Upper lobe of left lung (tissue), 6 donors: ENCODE data around the gene SMG5. TPM values are rescaled to one million over a fixed set of nuclear protein-coding genes. Genes with fewer than 3 reads are reported as not detected.
A peak's percentile ranks its signal among the peaks of the same experiment; 100 is the strongest.

Experiments used
- ATAC-seq, 2 donors: fragments of 200-7000 bp; cut with Tn5 transposase; one replicate each; pipeline ENCODE4 v1.9.1; 2022; ENCODE audit warnings: mild to moderate bottlenecking in 2 of 2, moderate library complexity in 2 of 2; ENCODE audit not compliant: low FRiP score in 2 of 2
- DNase-seq, 2 donors: peaks; one replicate each; pipeline ENCODE4 v3.0.0-alpha.2; 2019 to 2020
- H3K27ac ChIP-seq, 4 donors: fragments of 200-600 bp; sonication (generic); one replicate each; pipeline ENCODE4 v1.5.1; 2016 to 2019
- H3K27me3 ChIP-seq, 4 donors: fragments of 200-600 bp; sonication (generic); one replicate each; pipeline ENCODE4 v1.5.1; 2017 to 2019
- H3K36me3 ChIP-seq, 4 donors: fragments of 200-600 bp; sonication (generic); one replicate each; pipeline ENCODE4 v1.5.1; 2016 to 2019
- H3K4me1 ChIP-seq, 4 donors: fragments of 200-600 bp; sonication (generic); one replicate each; pipeline ENCODE4 v1.5.1; 2018 to 2019
- H3K4me3 ChIP-seq, 4 donors: fragments of 200-600 bp; sonication (generic); one replicate each; pipeline ENCODE4 v1.5.1; 2017 to 2019; ENCODE audit warnings: mild to moderate bottlenecking in 2 of 4, moderate library complexity in 1 of 4
- H3K9me3 ChIP-seq, 4 donors: fragments of 200-600 bp; sonication (generic); one replicate each; pipeline ENCODE4 v1.5.1; 2018 to 2019
- EP300 ChIP-seq, 4 donors: sonication (generic); formaldehyde crosslinking; IDR thresholded peaks; one replicate each; pipeline ENCODE4 v1.5.1; 2017; ENCODE audit warnings: antibody characterized with exemption in 4 of 4, control low read depth in 2 of 4
- POLR2A ChIP-seq, 4 donors: fragments of 450-650 bp; IDR thresholded peaks; one replicate each; pipeline ENCODE4 v1.5.1; 2016 to 2017; ENCODE audit warnings: antibody characterized with exemption in 4 of 4, mild to moderate bottlenecking in 2 of 4
- POLR2AphosphoS5 ChIP-seq, 2 donors: sonication (generic); formaldehyde crosslinking; IDR thresholded peaks; one replicate each; pipeline ENCODE4 v1.5.1; 2017; ENCODE audit warnings: antibody characterized with exemption in 2 of 2
- WGBS, 2 donors: methylation state at CpG; one replicate each; pipeline ENCODE4 v1.1.5; 2017 to 2018; 5-methylcytosine and 5-hydroxymethylcytosine counted together
- total RNA-seq, 6 donors: library from RNA; depleted of rRNA in 4 of 6; stranded (reverse); fragments of >200 nt in 4 of 6; gene quantifications; one replicate each; pipeline versions ENCODE4 v1.1.0 to v1.2.1, GENCODE V29; 2016 to 2021
- TF ChIP-seq, protein P1 (sequence below), 6 experiments: fragments of 450-650 bp in 4 of 6; fragments of 200-600 bp in 2 of 6; sonication (generic) in 2 of 6; IDR thresholded peaks; one replicate each; pipeline ENCODE4 v1.5.1; 2016 to 2019; ENCODE audit warnings: antibody characterized with exemption in 6 of 6
- donor health status: DM: no; HTN: no; CAD: no; lungs with moderate emphysema.
- donor health status: DM: no; HTN: yes; CAD: no; lungs with severe emphysema.

The SMG5 gene
- total RNA-seq, 6 donors from 2014 or later = 52.3 to 136 (median 69.1) TPM

- Histone ChIP-seq H3K9me3 (no peaks in the 10 kb centered on the region), H3K27ac (peak within 1 kb of the TSS; percentile 21 to 85 (median 60)), H3K4me1 (peaks cover 11 to 41% (median 24%) of the 10 kb centered on the region in 4 donors), H3K27me3 (no peaks in the 10 kb centered on the region), H3K36me3 (peaks cover 0 to 13% (median 5%) of the 10 kb centered on the region in 4 donors), H3K4me3 (peak within 1 kb of the TSS; percentile 43 to 87 (median 76))
- peak; percentile 71 to 73 for DNase-seq
- TF ChIP-seq POLR2A (IDR thresholded peaks at IDR 0.05) = peak in 1 of 4 donors; percentile 60
- no peak for TF ChIP-seq EP300 (IDR thresholded peaks at IDR 0.05)
- TF ChIP-seq POLR2AphosphoS5 (IDR thresholded peaks at IDR 0.05) = peak in 1 of 2 donors; percentile 22
- ATAC-seq = peak; percentile 61 to 71
- 1 to 2% methylated on average over 17 of the region's 17 CpGs for WGBS, 2 donors
Measured at GRCh38 chr1:156295391-156295947, 12.8 kb upstream of the SMG5 start, which contains the start of gene GLMP. GLMP (minus strand) TSS chr1:156295679; CDS start chr1:156295645, 34 bp downstream.

- ATAC-seq = no peak
- peaks cover 11 to 41% (median 25%) of the 10 kb centered on the region in 4 donors for H3K4me1 ChIP-seq
- peaks cover 0 to 13% (median 6%) of the 10 kb centered on the region in 4 donors for H3K36me3 ChIP-seq
- H3K9me3 ChIP-seq = no peaks in the 10 kb centered on the region
- no peak for DNase-seq
- no peak overlapping the region for H3K27ac ChIP-seq
- no peaks in the 10 kb centered on the region for H3K27me3 ChIP-seq
- no peak overlapping the region for H3K4me3 ChIP-seq
- WGBS, 2 donors = 91 to 94% methylated on average over 9 of the region's 9 CpGs
- TF ChIP-seq POLR2A (IDR thresholded peaks at IDR 0.05) = no peak
- TF ChIP-seq EP300 (IDR thresholded peaks at IDR 0.05) = no peak
- TF ChIP-seq POLR2AphosphoS5 (IDR thresholded peaks at IDR 0.05) = no peak
- TF ChIP-seq, protein P1, sequence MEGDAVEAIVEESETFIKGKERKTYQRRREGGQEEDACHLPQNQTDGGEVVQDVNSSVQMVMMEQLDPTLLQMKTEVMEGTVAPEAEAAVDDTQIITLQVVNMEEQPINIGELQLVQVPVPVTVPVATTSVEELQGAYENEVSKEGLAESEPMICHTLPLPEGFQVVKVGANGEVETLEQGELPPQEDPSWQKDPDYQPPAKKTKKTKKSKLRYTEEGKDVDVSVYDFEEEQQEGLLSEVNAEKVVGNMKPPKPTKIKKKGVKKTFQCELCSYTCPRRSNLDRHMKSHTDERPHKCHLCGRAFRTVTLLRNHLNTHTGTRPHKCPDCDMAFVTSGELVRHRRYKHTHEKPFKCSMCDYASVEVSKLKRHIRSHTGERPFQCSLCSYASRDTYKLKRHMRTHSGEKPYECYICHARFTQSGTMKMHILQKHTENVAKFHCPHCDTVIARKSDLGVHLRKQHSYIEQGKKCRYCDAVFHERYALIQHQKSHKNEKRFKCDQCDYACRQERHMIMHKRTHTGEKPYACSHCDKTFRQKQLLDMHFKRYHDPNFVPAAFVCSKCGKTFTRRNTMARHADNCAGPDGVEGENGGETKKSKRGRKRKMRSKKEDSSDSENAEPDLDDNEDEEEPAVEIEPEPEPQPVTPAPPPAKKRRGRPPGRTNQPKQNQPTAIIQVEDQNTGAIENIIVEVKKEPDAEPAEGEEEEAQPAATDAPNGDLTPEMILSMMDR (IDR thresholded peaks at IDR 0.05) = no peak
Measured at GRCh38 chr1:156293895-156294294, 11.3 kb upstream of the SMG5 start.

DNA sequence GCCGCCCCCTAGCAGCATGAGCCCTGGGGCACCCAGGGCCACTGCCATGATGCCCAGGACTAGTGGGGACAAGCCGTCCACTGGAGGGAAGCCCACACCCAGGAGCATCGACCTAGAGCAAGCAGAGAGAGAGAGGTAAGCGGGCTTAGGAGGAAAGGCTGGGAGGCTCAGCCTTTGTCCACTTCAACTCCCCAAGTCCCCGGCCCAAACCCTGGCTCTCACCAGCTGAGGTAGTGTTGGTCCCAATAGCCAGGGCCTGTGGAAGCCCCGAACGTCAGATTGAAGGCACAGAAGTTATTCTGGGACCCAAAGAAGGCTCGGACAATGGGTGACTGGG lies 10.4 kb upstream of the SMG5 start:
- WGBS, 2 donors = 93 to 95% methylated on average over 8 of the region's 8 CpGs
- DNase-seq = no peak
- Histone ChIP-seq H3K27me3 (no peaks in the 10 kb centered on the region), H3K4me3 (no peak overlapping the region), H3K4me1 (peaks cover 11 to 41% (median 25%) of the 10 kb centered on the region in 4 donors), H3K9me3 (no peaks in the 10 kb centered on the region), H3K27ac (no peak overlapping the region), H3K36me3 (peaks cover 0 to 17% (median 6%) of the 10 kb centered on the region in 4 donors)
- TF ChIP-seq, protein P1 (IDR thresholded peaks at IDR 0.05) = no peak
- no peak for TF ChIP-seq POLR2A (IDR thresholded peaks at IDR 0.05)
- no peak for TF ChIP-seq POLR2AphosphoS5 (IDR thresholded peaks at IDR 0.05)
- no peak for TF ChIP-seq EP300 (IDR thresholded peaks at IDR 0.05)
- no peak for ATAC-seq

GRCh38 chr1:156291226-156292061 lies 8.8 kb upstream of the SMG5 start:
- 14 to 29% methylated on average over 13 to 34 of the region's 37 CpGs for WGBS, 2 donors
- peaks cover 0 to 17% (median 6%) of the 10 kb centered on the region in 4 donors for H3K36me3 ChIP-seq
- H3K4me1 ChIP-seq = peaks cover 11 to 41% (median 25%) of the 10 kb centered on the region in 4 donors
- no peaks in the 10 kb centered on the region for H3K9me3 ChIP-seq
- peak; percentile 94 to 95 for DNase-seq
- H3K4me3 ChIP-seq = peak overlapping the region; percentile 27 to 52 (median 43)
- ATAC-seq = peak; percentile 91 to 97
- peak overlapping the region; percentile 45 to 81 (median 75) for H3K27ac ChIP-seq
- TF ChIP-seq POLR2AphosphoS5 (IDR thresholded peaks at IDR 0.05) (peak in 1 of 2 donors; percentile 57), EP300 (IDR thresholded peaks at IDR 0.05) (no peak), POLR2A (IDR thresholded peaks at IDR 0.05) (peak in 2 of 4 donors; percentile 27 to 53)
- TF ChIP-seq, protein P1 (IDR thresholded peaks at IDR 0.05) = no peak
- H3K27me3 ChIP-seq = no peaks in the 10 kb centered on the region

DNA sequence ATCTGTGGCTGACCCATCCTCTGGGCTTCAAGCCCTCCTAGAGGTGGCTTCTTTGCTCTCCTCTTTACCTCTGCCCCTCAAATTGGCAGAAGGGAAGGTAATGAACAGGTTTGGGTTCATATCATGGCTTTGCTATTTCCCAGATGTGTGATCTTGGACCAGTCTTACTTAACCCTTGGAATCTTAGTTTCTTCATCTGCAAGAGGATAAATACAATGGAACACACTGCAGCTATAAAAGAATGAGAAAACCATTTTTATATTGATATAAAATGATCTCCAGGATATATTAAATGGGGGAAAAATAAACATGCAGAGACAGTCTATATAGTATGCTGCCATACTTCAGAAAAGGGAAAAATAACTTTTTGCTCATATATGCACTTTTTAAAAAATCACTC lies 7.2 kb upstream of the SMG5 start:
- DNase-seq (no peak), ATAC-seq (no peak)
- H3K27me3 ChIP-seq = no peaks in the 10 kb centered on the region
- no peak overlapping the region for H3K4me3 ChIP-seq
- TF ChIP-seq POLR2A (IDR thresholded peaks at IDR 0.05) = no peak
- TF ChIP-seq, protein P1 (IDR thresholded peaks at IDR 0.05) = no peak
- no peak for TF ChIP-seq POLR2AphosphoS5 (IDR thresholded peaks at IDR 0.05)
- TF ChIP-seq EP300 (IDR thresholded peaks at IDR 0.05) = no peak
- peaks cover 0 to 17% (median 6%) of the 10 kb centered on the region in 4 donors for H3K36me3 ChIP-seq
- H3K4me1 ChIP-seq = peaks cover 8 to 30% (median 19%) of the 10 kb centered on the region in 4 donors
- H3K27ac ChIP-seq = no peak overlapping the region
- no peaks in the 10 kb centered on the region for H3K9me3 ChIP-seq
